Neural cell (in vitro differentiated cells): ENCODE results near the gene TLX2. TPM values are rescaled to one million over a fixed set of nuclear protein-coding genes. Genes with fewer than 3 reads are reported as not detected.

Experiments
- H2AFZ ChIP-seq: fragments of 200-600, 300-800 bp; sonication (generic), shearing (Covaris generic); 2 replicates; pipeline ENCODE4 v1.6.0; 2014; ENCODE audit warnings: low read depth, mild to moderate bottlenecking, antibody characterized with exemption, low read length, moderate library complexity
- H3F3A ChIP-seq: fragments of 200-600 bp; shearing (Covaris generic); 2 replicates; pipeline ENCODE4 v1.6.1; 2016; ENCODE audit warnings: mild to moderate bottlenecking, moderate library complexity, mixed read lengths, antibody characterized with exemption, low read length; ENCODE audit not compliant: insufficient read depth, poor library complexity, severe bottlenecking
- H3K27ac ChIP-seq: fragments of 200-600, 300-800 bp; sonication (generic), shearing (Covaris generic); 2 replicates; pipeline ENCODE4 v1.5.1; 2014; ENCODE audit warnings: mild to moderate bottlenecking, low read length, moderate library complexity
- H3K27me3 ChIP-seq: fragments of 300-800, 200-600 bp; sonication (generic), shearing (Covaris generic); 2 replicates; pipeline ENCODE4 v1.6.0; 2014; ENCODE audit warnings: mild to moderate bottlenecking, low read depth, low read length, moderate library complexity; ENCODE audit not compliant: insufficient read depth
- H3K36me3 ChIP-seq: fragments of 300-800, 200-600 bp; sonication (generic), shearing (Covaris generic); 2 replicates; pipeline ENCODE4 v1.5.1; 2014; ENCODE audit warnings: mild to moderate bottlenecking, antibody characterized with exemption, low read length, moderate library complexity; ENCODE audit not compliant: insufficient read depth
- H3K4me2 ChIP-seq: fragments of 300-800, 200-600 bp; sonication (generic), shearing (Covaris generic); 2 replicates; pipeline ENCODE4 v1.6.0; 2014; ENCODE audit warnings: mild to moderate bottlenecking, low read length
- H3K4me3 ChIP-seq: fragments of 300-800, 200-600 bp; sonication (generic), shearing (Covaris generic); 2 replicates; pipeline ENCODE4 v1.5.1; 2014; ENCODE audit warnings: mild to moderate bottlenecking, low read length, moderate library complexity
- H3K79me2 ChIP-seq: fragments of 200-600 bp; shearing (Covaris generic); replicated peaks from 2 replicates; pipeline ENCODE4 v1.6.0; 2014; ENCODE audit warnings: mild to moderate bottlenecking, low read length, moderate library complexity; ENCODE audit not compliant: insufficient read depth
- H3K9ac ChIP-seq: fragments of 300-800, 200-600 bp; sonication (generic), shearing (Covaris generic); 2 replicates; pipeline ENCODE4 v1.6.1; 2016; ENCODE audit warnings: mild to moderate bottlenecking, low read length, mixed read lengths
- H3K9me2 ChIP-seq: fragments of 200-600 bp; shearing (Covaris generic); 2 replicates; pipeline ENCODE4 v1.6.1; 2016; ENCODE audit warnings: mild to moderate bottlenecking, low read length, mixed read lengths; ENCODE audit not compliant: insufficient read depth
- H3K9me3 ChIP-seq: fragments of 200-600, 300-800 bp; sonication (generic), shearing (Covaris generic); 2 replicates; pipeline ENCODE4 v1.6.1; 2016; ENCODE audit warnings: mild to moderate bottlenecking, mixed run types, low read length, moderate library complexity, mixed read lengths
- H4K20me1 ChIP-seq: fragments of 200-600 bp; shearing (Covaris generic); 2 replicates; pipeline ENCODE4 v1.6.1; 2016; ENCODE audit warnings: mild to moderate bottlenecking, mixed run types; ENCODE audit not compliant: insufficient read depth
- EP300 ChIP-seq: fragments of 450-650 bp; conservative IDR thresholded peaks from 2 replicates; pipeline ENCODE4 v1.6.1; 2014; ENCODE audit warnings: antibody characterized with exemption, mild to moderate bottlenecking, moderate library complexity; ENCODE audit not compliant: poor library complexity, severe bottlenecking
- EZH2 ChIP-seq: fragments of 200-600, 300-800 bp; shearing (Covaris generic), sonication (generic); IDR thresholded peaks from 2 replicates; pipeline ENCODE4 v1.6.1; 2014; ENCODE audit warnings: antibody characterized with exemption, low read length, borderline replicate concordance, mild to moderate bottlenecking; ENCODE audit not compliant: insufficient read depth, poor library complexity, severe bottlenecking
- MXI1 ChIP-seq: fragments of 450-650 bp; conservative IDR thresholded peaks from 2 replicates; pipeline ENCODE4 v1.6.1; 2014; ENCODE audit warnings: antibody characterized with exemption, mild to moderate bottlenecking; ENCODE audit not compliant: poor library complexity, severe bottlenecking
- POLR2AphosphoS5 ChIP-seq: IDR thresholded peaks from 2 replicates; pipeline ENCODE4 v1.6.1; 2012
- RAD21 ChIP-seq: fragments of 450-650 bp; conservative IDR thresholded peaks from 2 replicates; pipeline ENCODE4 v1.6.1; 2014; ENCODE audit warnings: antibody characterized with exemption, mild to moderate bottlenecking, moderate library complexity
- SMC3 ChIP-seq: fragments of 450-650 bp; conservative IDR thresholded peaks from 2 replicates; pipeline ENCODE4 v1.6.1; 2014; ENCODE audit warnings: antibody characterized with exemption, mild to moderate bottlenecking, moderate library complexity; ENCODE audit not compliant: poor library complexity
- TAF1 ChIP-seq: IDR thresholded peaks from 2 replicates; pipeline ENCODE4 v1.6.1; 2012; ENCODE audit warnings: low read depth
- polyA plus RNA-seq: library from polyadenylated mRNA; depleted of rRNA; stranded (reverse); fragments of >200 nt; gene quantifications from 2 replicates; pipeline ENCODE4 v1.2.3, GENCODE V29; 2014
- TF ChIP-seq, protein P1 (sequence below): fragments of 450-650 bp; IDR thresholded peaks from 2 replicates; pipeline ENCODE4 v1.5.1; 2014; ENCODE audit warnings: antibody characterized with exemption, mild to moderate bottlenecking, moderate library complexity; ENCODE audit not compliant: poor library complexity, severe bottlenecking
- TF ChIP-seq, protein P2 (sequence below): IDR thresholded peaks from 2 replicates; pipeline ENCODE4 v1.6.1; 2012; ENCODE audit warnings: borderline replicate concordance

Gene TLX2
- polyA plus RNA-seq, 1 donor from 2014 or later, result not detected

DNA sequence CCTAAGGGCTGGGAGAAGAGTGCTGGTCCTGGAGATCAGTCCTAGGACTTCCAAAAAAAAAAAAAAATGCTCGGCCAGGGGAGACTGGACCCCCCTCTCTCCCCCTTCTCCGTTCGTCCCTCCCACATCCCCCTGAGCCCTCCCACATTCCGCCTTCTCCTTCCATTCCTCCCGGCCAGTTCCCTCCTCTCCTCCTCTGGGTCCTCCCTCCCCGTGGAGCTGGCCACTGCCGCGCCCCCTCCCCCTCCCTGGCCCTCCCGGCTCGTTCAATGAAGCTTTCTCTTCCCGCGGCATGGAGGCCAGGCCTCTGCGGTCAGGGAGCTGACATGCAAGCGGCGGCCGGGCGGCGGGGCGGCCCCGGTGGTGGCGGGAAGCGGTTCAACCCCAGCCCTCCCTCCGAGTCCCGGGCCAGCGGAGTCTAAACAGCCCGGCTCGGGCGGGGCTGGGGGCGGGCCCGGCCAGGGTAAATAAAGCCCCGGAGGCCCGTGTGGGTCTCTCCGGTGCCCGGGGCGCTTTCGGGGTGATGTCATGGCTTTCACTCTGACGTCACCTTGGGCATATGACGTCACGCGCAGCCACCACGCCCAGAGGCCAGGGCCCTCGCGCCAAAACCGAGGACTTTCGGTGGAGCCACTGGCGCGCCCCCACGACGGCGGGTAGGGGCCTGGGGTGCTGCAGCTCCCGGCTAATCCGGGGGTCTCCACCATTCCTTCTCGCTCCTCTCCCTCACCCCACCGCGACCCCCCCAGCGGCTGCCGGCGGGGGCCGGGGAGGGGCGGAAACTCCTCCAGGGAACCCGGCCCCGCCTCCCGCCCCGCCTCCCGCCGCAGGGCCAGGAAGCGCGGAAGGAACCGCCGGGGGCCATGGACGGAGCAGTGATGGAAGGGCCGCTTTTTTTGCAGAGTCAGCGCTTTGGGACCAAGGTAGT, 39.9 kb downstream of the TLX2 start, which contains the start of the genes DOK1 and LOXL3:
TSS of gene DOK1 (plus strand) at position 829 of the 928 bp plus-strand sequence. CDS start at position 864, 35 bp downstream.
TSS of gene LOXL3 (minus strand) at position 51 of the 928 bp plus-strand sequence. CDS start 1,308 bp downstream, outside the sequence.
- Histone ChIP-seq H3K27ac (peak within 1 kb of the TSS; percentile 39), H3K4me3 (peak within 1 kb of the TSS; percentile 81), H3K9me3 (no peaks in the 10 kb centered on the region), H3K79me2 (no peaks in the 10 kb centered on the region), H4K20me1 (no peaks in the 10 kb centered on the region), H2AFZ (peak within 1 kb of the TSS; percentile 79), H3K4me2 (peak within 1 kb of the TSS; percentile 48), H3K9ac (peak within 1 kb of the TSS; percentile 72), H3F3A (no peaks in the 10 kb centered on the region), H3K36me3 (no peaks in the 10 kb centered on the region), H3K27me3 (peaks cover 37% of the 10 kb centered on the region), H3K9me2 (no peaks in the 10 kb centered on the region)
- TF ChIP-seq EP300 (peak; percentile 32), RAD21 (no peak), TAF1 (no peak), MXI1 (no peak), POLR2AphosphoS5 (no peak), SMC3 (no peak), EZH2 (no peak)
- TF ChIP-seq, protein P1, sequence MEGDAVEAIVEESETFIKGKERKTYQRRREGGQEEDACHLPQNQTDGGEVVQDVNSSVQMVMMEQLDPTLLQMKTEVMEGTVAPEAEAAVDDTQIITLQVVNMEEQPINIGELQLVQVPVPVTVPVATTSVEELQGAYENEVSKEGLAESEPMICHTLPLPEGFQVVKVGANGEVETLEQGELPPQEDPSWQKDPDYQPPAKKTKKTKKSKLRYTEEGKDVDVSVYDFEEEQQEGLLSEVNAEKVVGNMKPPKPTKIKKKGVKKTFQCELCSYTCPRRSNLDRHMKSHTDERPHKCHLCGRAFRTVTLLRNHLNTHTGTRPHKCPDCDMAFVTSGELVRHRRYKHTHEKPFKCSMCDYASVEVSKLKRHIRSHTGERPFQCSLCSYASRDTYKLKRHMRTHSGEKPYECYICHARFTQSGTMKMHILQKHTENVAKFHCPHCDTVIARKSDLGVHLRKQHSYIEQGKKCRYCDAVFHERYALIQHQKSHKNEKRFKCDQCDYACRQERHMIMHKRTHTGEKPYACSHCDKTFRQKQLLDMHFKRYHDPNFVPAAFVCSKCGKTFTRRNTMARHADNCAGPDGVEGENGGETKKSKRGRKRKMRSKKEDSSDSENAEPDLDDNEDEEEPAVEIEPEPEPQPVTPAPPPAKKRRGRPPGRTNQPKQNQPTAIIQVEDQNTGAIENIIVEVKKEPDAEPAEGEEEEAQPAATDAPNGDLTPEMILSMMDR, result no peak
- TF ChIP-seq, protein P2, sequence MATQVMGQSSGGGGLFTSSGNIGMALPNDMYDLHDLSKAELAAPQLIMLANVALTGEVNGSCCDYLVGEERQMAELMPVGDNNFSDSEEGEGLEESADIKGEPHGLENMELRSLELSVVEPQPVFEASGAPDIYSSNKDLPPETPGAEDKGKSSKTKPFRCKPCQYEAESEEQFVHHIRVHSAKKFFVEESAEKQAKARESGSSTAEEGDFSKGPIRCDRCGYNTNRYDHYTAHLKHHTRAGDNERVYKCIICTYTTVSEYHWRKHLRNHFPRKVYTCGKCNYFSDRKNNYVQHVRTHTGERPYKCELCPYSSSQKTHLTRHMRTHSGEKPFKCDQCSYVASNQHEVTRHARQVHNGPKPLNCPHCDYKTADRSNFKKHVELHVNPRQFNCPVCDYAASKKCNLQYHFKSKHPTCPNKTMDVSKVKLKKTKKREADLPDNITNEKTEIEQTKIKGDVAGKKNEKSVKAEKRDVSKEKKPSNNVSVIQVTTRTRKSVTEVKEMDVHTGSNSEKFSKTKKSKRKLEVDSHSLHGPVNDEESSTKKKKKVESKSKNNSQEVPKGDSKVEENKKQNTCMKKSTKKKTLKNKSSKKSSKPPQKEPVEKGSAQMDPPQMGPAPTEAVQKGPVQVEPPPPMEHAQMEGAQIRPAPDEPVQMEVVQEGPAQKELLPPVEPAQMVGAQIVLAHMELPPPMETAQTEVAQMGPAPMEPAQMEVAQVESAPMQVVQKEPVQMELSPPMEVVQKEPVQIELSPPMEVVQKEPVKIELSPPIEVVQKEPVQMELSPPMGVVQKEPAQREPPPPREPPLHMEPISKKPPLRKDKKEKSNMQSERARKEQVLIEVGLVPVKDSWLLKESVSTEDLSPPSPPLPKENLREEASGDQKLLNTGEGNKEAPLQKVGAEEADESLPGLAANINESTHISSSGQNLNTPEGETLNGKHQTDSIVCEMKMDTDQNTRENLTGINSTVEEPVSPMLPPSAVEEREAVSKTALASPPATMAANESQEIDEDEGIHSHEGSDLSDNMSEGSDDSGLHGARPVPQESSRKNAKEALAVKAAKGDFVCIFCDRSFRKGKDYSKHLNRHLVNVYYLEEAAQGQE, result peak; percentile 15

DNA sequence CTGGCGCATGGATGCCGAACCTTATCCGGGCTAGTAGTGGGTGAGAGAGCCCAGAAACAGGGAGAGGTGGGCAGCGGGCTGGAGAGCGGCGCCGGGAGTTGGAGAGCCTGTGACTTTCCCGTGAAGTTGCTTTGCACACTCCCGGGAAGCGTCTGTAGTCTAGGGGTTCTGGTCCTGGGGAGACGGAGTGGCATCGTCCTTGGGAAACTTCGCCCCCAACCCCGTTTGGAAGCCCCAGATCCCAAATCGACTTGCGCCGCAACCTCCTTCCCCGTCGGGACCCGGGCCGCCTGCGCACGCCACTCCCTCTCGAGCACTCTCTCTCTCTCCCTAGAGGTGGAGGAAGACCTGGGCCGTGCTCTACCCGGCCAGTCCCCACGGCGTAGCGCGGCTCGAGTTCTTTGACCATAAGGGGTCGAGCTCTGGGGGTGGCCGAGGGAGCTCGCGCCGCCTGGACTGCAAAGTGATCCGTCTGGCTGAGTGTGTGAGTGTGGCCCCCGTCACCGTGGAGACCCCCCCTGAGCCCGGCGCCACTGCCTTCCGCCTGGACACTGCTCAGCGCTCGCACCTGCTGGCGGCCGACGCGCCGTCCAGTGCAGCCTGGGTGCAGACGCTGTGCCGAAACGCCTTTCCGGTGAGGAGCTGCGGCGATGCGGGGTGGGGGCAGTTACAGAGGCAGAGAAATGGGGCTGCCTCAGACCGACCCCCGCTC, 40.7 kb downstream of the TLX2 start:
- peak overlapping the region; percentile 81 for H3K4me3 ChIP-seq
- H3K79me2 ChIP-seq, result no peaks in the 10 kb centered on the region
- H3K9me2 ChIP-seq, result no peaks in the 10 kb centered on the region
- H4K20me1 ChIP-seq, result no peaks in the 10 kb centered on the region
- TF ChIP-seq EZH2 (no peak), SMC3 (no peak), EP300 (no peak), RAD21 (no peak), POLR2AphosphoS5 (no peak), TAF1 (no peak), MXI1 (no peak)
- TF ChIP-seq, protein P2, result no peak
- TF ChIP-seq, protein P1, result no peak
- H3K9me3 ChIP-seq, result no peaks in the 10 kb centered on the region
- H3K27me3 ChIP-seq, result peaks cover 29% of the 10 kb centered on the region
- H3K36me3 ChIP-seq, result no peaks in the 10 kb centered on the region
- H2AFZ ChIP-seq, result peak overlapping the region; percentile 79
- H3K4me2 ChIP-seq, result no peak overlapping the region
- H3K9ac ChIP-seq, result peak overlapping the region; percentile 72
- no peaks in the 10 kb centered on the region for H3F3A ChIP-seq
- H3K27ac ChIP-seq, result no peak overlapping the region
